GM13976 (cell line): ENCODE data around the gene FCHSD2.
A peak's percentile ranks its signal among the peaks of the same experiment; 100 is the strongest.

Experiments used
- DNase-seq: peaks from one replicate; pipeline ENCODE4 v3.0.0; 2012; ENCODE audit warnings: low spot score
- in situ Hi-C: fragments of 300-500 bp; cut with MboI; formaldehyde crosslinking; loops from one replicate; pipeline ENCODE4 v1.12.0; 2022; ENCODE audit warnings: low sequenced_read_pairs, mixed read lengths, inconsistent platforms; ENCODE audit not compliant: unreplicated experiment
- TF ChIP-seq, protein P1 (sequence below): IDR thresholded peaks from 2 replicates; pipeline ENCODE4 v1.5.1; 2012; ENCODE audit warnings: borderline replicate concordance, mild to moderate bottlenecking; ENCODE audit not compliant: insufficient read depth; ENCODE audit errors: extremely low read depth, missing control alignments, control extremely low read depth

The FCHSD2 gene

DNA sequence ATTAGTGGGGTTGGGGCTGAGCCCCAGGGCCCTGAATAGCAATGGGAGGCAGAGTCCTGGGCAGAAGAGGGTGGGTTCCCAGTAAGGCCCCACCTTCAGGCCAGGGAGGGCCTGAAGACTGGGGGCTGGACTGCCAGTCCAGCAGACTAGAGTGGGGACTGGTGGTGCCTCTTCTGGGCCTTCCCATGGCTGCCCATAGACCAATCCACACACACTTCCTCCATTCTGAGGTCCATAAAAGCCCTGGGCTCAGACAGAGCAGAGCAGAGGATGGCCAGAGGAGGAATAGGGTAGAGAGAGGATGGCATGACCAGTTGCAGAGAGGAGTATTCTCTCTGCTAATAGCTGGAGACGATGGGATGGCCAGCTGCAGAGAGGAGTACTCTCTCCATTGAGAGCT lies 216.0 kb downstream of the FCHSD2 start:
- TF ChIP-seq, protein P1, sequence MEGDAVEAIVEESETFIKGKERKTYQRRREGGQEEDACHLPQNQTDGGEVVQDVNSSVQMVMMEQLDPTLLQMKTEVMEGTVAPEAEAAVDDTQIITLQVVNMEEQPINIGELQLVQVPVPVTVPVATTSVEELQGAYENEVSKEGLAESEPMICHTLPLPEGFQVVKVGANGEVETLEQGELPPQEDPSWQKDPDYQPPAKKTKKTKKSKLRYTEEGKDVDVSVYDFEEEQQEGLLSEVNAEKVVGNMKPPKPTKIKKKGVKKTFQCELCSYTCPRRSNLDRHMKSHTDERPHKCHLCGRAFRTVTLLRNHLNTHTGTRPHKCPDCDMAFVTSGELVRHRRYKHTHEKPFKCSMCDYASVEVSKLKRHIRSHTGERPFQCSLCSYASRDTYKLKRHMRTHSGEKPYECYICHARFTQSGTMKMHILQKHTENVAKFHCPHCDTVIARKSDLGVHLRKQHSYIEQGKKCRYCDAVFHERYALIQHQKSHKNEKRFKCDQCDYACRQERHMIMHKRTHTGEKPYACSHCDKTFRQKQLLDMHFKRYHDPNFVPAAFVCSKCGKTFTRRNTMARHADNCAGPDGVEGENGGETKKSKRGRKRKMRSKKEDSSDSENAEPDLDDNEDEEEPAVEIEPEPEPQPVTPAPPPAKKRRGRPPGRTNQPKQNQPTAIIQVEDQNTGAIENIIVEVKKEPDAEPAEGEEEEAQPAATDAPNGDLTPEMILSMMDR: no peak
- in situ Hi-C loops: no loop called here
- no peak for DNase-seq

DNA sequence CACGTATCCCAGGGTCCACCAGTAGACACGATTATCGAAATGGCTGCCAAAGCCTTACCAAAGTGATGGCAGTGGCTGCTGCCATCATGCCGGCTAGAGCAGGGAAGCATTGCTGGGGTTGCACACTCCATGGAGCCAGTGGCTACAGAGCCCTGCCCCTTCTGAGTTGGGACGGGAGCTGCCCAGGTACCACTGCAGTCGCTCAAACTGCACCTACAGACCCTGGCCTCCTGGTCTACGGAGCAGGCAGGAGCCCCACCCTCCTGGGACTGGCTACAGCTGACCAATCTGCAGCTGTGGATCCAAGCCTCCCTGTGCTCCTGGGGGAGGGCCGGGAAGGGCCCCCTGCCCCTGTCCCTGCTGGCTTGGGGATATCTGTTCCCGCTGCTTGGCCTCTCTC lies 216.5 kb downstream of the FCHSD2 start:
- no peak for DNase-seq
- in situ Hi-C loops: no loop called here
- TF ChIP-seq, protein P1: no peak

DNA sequence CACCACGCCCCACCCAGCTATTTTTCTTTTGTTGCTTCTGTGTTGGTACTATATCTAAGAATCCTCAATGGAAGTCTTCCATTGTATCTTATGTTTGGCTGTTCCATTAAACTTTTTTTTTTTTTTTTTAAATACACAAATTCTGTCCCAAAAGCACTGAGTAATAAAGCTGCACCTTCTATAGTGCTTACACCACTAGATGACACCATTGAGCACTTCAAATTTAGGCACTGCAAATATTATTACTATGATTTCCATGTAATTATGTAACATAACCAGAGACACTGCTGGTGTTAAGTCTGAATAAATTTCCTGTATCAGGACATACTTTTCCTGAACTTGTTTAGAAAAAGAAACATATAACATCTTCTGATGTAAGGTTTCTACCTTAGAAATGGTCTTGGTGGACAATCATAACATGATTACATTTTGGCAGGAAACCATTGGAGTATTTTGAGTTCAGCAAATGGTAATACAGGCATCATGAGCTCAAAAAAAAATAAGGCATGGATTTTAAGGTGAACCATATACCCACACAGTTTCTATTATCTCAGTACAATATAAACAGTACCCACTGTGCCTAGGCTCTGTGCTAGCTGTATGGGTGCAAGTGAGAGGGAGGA lies 217.4 kb downstream of the FCHSD2 start:
- DNase-seq: peak; percentile 41
- in situ Hi-C loops: no loop called here

DNA sequence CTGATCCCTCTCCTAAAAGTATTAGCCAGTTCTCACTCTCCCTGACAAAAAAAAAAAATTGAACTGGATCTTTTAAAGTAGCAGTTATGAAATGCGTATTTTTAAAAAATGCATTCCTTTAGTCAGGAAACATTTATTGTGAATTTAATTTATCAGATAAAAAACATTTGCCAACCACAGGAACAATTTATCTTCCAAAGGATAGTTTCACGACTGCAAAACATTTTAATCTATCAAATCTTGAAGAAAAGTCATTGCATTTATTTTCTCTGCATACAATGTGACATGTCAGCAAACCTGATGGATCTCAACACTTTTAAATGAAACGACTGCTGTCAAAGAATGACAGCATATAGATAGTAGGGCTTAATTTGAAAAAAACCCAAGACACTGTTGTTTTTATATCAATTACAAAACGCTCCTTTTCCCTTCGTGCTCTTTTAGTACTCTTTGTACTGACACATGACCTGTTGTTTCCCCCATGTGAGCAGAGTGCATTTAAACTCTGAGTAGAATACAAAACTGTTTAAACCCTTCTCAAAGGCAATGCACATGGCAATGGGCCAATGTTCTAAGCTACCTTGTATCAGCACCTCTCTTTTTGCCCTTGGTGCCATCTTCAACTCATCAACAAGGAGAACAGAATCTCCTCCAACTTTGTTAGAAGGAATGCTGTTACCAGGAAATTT lies 220.9 kb downstream of the FCHSD2 start:
- TF ChIP-seq, protein P1: no peak
- DNase-seq: no peak

More for the DNA sequence above, 217.4 kb downstream of the FCHSD2 start:
- TF ChIP-seq, protein P1: peak; percentile 20

DNA sequence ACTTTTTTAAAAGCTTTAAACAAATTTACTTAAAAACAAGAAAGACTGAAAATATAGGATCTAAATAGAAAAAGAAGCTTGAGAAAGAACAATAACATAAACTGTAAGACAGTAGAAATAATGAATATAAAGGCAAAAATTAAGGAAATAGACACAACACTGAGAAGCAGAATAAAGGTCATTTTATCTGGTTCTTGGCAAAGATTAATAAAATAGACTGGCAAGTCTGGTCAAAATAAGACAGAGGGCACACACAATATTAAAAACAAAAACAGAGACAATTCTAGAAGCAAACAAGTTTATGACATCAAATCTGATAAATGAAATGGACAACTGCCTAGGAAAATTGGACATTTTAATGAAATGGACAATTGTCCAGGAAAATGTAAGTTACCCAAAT lies 222.1 kb downstream of the FCHSD2 start:
- TF ChIP-seq, protein P1: no peak
- in situ Hi-C loops: no loop called here
- DNase-seq: no peak

More for the DNA sequence above, 220.9 kb downstream of the FCHSD2 start:
- in situ Hi-C loops: no loop called here

DNA sequence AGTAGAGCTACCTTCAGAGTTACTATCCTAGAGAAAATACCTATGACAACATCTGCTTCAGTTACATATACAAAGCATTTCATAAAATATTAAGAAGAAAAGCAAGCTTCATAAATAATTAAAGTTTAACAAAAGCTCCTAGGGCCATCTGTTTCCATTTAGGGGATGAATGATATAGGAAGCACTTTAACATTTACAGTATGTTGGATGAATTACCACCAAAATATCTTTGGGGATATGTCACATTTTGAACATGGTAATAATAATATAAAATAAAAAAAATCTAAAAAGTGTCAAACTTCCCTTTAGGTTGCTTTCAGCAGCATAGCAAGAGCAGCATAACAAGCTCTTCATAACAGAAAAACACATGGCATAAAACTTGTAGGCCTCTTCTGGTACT lies 223.3 kb downstream of the FCHSD2 start:
- DNase-seq: no peak
- in situ Hi-C loops: no loop called here
- TF ChIP-seq, protein P1: no peak
